ENCODE results near the gene SLC12A3.

Gene SLC12A3

GRCh38 chr16:56842133-56842532 lies 22.9 kb upstream of the SLC12A3 start:
- no peak for DNase-seq (ENCODE audit: low read depth)
- no peak overlapping the region for H3K4me3 ChIP-seq (ENCODE audit: low read depth, low read length)
- no peak for TF ChIP-seq CTCF (IDR thresholded peaks at IDR 0.05; ENCODE audit: low read depth, low read length)
- no peak for TF ChIP-seq POLR2A (IDR thresholded peaks at IDR 0.05; ENCODE audit: extremely low read depth, insufficient read length)
- no peak for TF ChIP-seq MYC (IDR thresholded peaks at IDR 0.05; ENCODE audit: low read depth, low read length)
- TF ChIP-seq, protein P1, sequence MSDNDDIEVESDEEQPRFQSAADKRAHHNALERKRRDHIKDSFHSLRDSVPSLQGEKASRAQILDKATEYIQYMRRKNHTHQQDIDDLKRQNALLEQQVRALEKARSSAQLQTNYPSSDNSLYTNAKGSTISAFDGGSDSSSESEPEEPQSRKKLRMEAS (IDR thresholded peaks at IDR 0.05; ENCODE audit: low read depth, low read length) = no peak

DNA sequence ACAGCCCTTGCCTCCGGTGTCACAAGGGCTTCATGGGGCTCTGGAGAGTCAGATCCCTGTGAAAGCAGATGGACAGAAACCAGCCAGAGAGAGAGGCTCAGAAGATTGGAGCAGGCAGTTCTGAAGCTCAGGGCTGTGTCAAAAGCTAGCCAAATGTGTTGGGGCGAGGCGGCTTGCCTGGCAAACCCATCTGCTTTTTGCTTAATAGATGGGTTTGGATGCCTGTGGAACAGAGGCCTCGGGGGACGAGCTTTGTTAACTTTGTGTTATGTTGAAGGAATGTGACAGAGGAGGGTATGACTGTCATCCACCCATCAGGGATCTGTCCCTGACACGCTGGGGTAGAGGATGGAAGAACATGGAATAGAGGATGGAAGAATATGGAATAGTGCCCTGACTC lies 21.0 kb upstream of the SLC12A3 start:
- TF ChIP-seq CTCF (IDR thresholded peaks at IDR 0.05; ENCODE audit: low read depth, low read length) (no peak), POLR2A (IDR thresholded peaks at IDR 0.05; ENCODE audit: extremely low read depth, insufficient read length) (no peak), MYC (IDR thresholded peaks at IDR 0.05; ENCODE audit: low read depth, low read length) (no peak)
- TF ChIP-seq, protein P1 (IDR thresholded peaks at IDR 0.05; ENCODE audit: low read depth, low read length) = no peak
- H3K4me3 ChIP-seq (ENCODE audit: low read depth, low read length) = no peak overlapping the region
- no peak for DNase-seq (ENCODE audit: low read depth)

- TF ChIP-seq, protein P1 (IDR thresholded peaks at IDR 0.05; ENCODE audit: low read depth, low read length) = no peak
- TF ChIP-seq MYC (IDR thresholded peaks at IDR 0.05; ENCODE audit: low read depth, low read length) = no peak
- DNase-seq (ENCODE audit: low read depth) = no peak
- H3K4me3 ChIP-seq (ENCODE audit: low read depth, low read length) = no peak overlapping the region
Observed at GRCh38 chr16:56847173-56847910, 17.7 kb upstream of the SLC12A3 start.

DNA sequence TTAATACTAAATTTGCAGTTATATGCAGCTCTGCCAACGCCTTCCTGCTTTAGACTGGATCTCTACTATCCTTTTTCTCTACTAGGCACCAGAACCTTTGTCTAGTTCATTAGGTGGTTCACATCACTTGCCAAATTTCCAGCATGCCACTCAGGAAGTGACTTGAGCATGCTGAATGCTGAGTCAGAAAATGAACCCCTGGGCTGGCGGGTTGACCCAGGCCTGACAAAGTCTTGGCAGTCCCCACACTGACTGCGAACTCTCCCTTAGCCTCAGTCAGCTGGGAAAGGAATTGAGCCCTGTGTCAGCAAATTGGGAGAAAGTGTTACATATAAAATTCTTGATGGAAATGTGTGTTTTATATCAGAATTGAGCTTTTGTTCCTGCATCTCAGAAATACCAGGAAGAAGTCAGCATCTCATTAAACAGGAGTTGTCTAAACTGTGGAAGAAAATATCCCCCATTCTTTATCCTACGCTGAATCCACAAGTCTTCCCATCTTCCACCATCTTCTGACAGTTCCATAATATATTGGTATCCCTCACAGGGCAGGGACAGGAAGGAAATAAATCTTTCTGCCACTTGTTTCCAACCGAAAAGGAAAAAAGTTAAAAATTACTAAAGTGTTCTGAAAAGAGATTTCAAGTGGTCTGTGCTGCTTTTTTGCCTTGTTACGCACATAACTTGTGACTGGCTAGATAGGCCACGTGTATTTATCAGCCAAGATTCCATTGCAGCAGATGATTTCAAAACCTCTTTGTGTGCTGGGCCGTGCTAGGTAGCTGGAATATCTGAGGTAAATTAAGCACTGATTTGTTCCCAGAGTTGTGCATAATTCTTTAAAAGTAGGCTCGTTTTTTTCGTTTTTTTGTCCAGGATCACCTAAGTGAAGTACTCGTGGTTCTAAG lies 16.7 kb upstream of the SLC12A3 start:
- peak; percentile 50 for DNase-seq (ENCODE audit: low read depth)
- TF ChIP-seq, protein P1 (IDR thresholded peaks at IDR 0.05; ENCODE audit: low read depth, low read length) = no peak
- no peak for TF ChIP-seq CTCF (IDR thresholded peaks at IDR 0.05; ENCODE audit: low read depth, low read length)
- no peak for TF ChIP-seq POLR2A (IDR thresholded peaks at IDR 0.05; ENCODE audit: extremely low read depth, insufficient read length)
- TF ChIP-seq MYC (IDR thresholded peaks at IDR 0.05; ENCODE audit: low read depth, low read length) = no peak

DNA sequence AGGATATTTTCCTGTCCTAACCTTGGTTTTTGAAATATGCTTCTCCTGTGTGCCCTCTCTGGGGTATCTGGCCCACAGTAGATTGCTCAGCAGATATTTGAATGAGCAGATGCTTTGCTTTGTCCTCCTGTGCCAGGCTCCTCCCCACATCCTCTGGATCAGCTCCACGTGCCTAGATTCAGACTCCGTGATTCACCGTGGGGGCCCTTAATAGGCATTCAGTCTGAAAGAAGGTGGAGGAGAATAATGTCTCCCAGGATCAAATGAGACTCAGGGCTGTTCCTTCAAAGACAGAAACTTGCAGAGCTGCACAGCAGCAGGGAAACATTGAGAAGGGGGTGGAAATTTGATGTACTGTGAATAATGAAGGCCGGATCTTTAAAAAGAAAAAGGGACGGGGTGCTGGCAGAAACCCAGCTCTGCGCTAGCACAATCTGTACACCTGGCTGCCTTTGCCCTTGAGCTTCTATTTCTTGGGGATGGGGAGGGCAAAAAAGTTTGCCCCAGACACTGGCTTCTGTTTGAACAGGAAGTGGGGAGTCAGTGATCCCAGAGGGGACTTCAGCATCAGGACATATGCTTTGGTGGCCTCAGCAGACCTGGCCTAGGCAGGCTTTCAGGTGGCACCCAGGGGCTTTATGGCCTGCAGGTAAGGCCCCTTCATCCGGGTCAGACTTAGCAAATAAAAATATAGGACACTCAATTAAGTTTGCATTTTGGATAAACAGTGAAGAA lies 15.9 kb upstream of the SLC12A3 start:
- H3K4me3 ChIP-seq (ENCODE audit: low read depth, low read length) = no peak overlapping the region
- no peak for DNase-seq (ENCODE audit: low read depth)
- no peak for TF ChIP-seq POLR2A (IDR thresholded peaks at IDR 0.05; ENCODE audit: extremely low read depth, insufficient read length)
- TF ChIP-seq MYC (IDR thresholded peaks at IDR 0.05; ENCODE audit: low read depth, low read length) = no peak
- TF ChIP-seq, protein P1 (IDR thresholded peaks at IDR 0.05; ENCODE audit: low read depth, low read length) = no peak
- no peak for TF ChIP-seq CTCF (IDR thresholded peaks at IDR 0.05; ENCODE audit: low read depth, low read length)

More for the DNA sequence above, 16.7 kb upstream of the SLC12A3 start:
- H3K4me3 ChIP-seq (ENCODE audit: low read depth, low read length) = no peak overlapping the region

Data from NB4 (cell line).